ENCODE results near the gene WDR54.

The WDR54 gene, protein sequence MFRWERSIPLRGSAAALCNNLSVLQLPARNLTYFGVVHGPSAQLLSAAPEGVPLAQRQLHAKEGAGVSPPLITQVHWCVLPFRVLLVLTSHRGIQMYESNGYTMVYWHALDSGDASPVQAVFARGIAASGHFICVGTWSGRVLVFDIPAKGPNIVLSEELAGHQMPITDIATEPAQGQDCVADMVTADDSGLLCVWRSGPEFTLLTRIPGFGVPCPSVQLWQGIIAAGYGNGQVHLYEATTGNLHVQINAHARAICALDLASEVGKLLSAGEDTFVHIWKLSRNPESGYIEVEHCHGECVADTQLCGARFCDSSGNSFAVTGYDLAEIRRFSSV

GRCh38 chr2:74421221-74421870 lies at the start of gene WDR54, which contains the start of gene C2orf81:
Gene WDR54 (plus strand): TSS chr2:74421730. CDS start chr2:74422154, 424 bp downstream.
Gene C2orf81 (minus strand): TSS chr2:74421619. CDS start chr2:74421560, 59 bp downstream.
- peak; percentile 68 for DNase-seq (ENCODE audit: low read depth)

- no peak for DNase-seq (ENCODE audit: low read depth)
These were observed 48.9 kb upstream of the WDR54 start for GRCh38 chr2:74372674-74373073.

DNA sequence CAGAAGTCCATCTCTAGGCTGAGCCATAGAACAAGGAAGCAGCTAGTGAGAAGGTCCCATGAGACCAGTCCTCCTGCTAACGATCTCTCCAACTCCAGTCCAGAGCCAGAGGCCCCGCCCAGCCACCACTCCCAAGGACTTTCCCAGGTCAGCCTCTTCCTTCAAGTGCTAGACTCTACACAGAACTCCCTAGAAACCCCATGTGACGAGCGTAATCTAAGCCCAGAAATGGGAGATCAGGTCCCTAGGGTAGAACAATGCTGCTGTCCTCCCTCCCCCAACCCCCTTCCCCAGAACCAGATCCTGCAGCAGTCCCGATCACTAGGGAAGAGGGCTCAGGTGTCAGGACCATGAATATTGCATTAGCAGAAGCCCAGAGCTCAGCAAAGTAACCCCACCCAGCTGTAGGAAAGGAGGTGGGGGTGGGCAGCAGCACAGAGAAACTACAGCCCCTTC lies 48.3 kb upstream of the WDR54 start:
- DNase-seq (ENCODE audit: low read depth) = no peak

DNA sequence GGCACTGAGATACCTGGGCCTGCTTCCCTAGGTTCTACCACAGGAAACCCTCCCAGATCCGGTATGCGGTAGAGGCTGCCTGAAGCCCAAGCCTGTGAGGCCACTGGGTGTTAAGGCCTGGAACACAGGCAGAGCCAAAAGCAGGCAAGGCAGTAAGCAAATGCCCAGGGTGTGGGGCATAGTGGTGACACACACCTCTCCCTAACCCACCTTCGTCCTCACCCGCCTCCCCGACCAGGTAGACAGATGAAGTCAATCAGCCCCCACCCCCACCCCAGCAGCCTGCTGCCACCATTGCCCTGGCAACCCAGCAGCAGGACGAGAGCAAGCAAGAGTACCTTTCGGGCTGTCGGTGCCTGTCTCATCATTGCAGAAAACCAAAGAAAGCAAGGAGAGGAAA lies 47.5 kb upstream of the WDR54 start:
- no peak for DNase-seq (ENCODE audit: low read depth)

GRCh38 chr2:74374509-74375205 lies 46.9 kb upstream of the WDR54 start:
- DNase-seq (ENCODE audit: low read depth) = no peak

DNA sequence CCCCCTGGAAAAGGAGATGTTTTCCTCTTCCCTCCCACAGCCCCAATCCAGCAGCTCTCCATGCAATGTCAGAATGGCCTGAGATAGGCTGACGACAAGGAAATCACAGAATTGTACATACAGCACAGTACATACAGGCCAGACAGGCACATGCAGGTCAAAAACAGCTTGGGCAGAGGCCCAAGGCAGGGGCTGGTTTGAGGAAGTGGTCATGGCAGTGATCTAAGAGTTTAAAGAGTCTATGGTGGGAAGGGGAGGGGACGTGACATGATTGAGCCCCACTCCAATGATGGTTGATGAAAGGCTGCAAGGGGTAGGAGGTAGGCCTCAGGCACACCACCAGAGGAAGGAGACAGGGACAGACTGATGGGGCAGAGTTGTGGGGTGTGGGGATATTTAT lies 45.7 kb upstream of the WDR54 start:
- no peak for DNase-seq (ENCODE audit: low read depth)

DNA sequence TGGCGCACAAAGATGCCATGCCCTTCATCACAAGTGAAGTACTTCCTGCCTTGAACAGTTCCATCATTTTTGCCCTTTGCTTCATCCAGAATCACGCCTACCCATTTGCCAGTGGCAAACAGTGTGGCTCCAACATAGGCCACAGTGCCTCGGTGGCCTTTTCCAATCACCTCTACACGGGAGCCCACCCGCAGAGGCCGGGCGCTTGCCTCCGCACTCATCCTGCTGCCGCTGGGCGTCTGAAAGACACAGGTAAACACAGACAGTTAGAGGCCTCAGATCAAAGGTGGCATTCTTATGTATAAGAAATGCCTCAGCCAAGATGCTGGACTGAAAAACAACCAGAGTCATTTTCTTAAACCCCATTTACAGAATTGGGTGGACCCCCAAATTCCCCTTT lies 43.5 kb upstream of the WDR54 start:
- DNase-seq (ENCODE audit: low read depth) = no peak

- DNase-seq (ENCODE audit: low read depth) = no peak
These were observed 41.4 kb upstream of the WDR54 start, which contains the start of gene DCTN1 for GRCh38 chr2:74379851-74380789. Gene DCTN1 (minus strand): TSS chr2:74380311. CDS start chr2:74380037, 274 bp downstream.

DNA sequence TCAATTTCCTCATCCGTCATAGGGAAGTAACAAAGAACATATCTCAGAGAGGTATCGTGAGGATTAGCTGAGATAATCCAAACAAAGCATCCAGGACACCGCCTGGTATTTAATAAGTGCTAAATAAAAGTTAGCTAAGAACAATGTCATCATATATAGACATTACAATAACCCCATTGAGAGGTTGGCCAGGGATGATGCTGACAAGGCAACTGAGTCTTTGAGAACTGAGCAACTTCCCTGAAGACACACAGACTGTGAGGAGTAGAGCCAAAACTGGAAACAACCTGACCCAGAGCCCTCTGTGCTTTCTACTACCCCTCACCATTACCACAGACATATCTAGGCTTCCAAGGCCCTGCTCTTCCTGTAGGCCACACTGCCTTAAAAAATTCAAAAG lies 39.8 kb upstream of the WDR54 start:
- no peak for DNase-seq (ENCODE audit: low read depth)

DNA sequence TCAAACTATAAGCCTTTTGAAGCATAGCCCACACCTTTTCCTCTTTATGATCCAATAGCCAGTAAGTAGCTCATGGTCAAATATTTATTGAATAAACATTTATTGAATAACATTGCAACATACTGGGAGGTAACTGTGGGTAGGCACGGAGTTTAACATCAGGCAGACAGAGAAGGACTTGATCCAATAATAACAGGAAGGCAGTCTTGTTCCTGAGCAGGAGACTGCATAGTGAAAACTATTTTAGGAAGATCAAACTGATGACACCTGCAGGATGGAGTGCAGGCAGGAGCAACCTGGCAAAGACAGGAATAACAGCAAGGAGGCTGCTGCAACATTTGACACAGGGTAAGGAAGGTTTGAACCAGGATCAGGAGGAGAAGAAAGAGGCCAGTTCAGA lies 38.3 kb upstream of the WDR54 start:
- no peak for DNase-seq (ENCODE audit: low read depth)

GRCh38 chr2:74384051-74384450 lies 37.5 kb upstream of the WDR54 start:
- no peak for DNase-seq (ENCODE audit: low read depth)

DNA sequence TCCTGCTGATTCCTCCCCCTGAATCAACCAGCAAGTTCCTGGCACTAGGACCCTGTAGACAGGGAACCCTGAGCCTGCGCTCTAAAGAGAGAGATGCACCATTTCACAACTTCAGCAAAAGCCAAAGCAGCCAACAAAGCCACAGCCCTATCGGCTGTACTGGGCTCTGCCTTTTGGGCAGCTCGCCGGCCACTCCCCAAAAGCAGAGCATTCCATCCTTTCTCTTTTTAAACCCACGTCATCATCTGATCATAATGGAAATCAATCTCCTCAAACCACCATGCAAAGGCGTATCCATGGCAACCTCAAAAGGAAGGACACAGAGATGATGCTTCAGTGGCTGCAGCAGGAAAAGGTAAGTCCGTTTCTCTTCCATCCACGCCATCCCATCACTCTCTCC lies 36.1 kb upstream of the WDR54 start:
- DNase-seq (ENCODE audit: low read depth) = no peak

DNA sequence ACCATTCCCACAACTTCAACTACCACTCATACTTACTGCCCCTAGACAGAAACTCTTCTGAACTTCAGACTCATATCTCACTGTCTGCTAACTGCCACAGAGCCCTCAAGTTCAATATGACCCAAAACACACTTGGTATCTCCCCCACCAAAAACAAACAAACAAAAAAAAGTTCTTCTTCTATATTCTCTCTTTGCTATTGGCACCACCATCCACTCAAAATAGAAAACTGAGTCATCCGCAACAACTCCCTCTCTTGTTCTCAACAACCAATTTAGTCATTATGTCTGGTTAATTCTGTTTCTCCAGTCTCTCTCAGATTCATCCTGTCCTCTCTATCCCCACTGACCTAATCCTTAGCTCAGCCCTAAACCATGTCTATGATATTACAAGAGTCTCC lies 34.2 kb upstream of the WDR54 start:
- no peak for DNase-seq (ENCODE audit: low read depth)

DNA sequence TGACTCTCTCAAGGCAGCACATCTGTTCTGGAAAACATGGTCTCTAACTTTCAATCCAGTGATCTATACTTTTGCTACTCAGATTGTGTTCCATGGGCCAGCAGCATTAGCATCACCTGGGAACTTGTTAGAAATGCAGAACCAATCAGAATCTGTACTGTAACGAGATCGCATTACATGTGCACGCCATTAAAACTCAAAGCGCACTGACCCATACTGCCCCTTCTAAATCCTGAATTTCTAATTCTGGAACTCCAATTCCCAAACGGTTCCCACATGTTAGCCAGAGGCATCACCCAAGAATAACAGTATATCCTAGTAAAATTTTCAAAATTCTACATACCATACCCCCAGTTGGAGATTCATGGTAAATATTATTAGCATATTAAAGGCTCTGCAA lies 30.9 kb upstream of the WDR54 start:
- DNase-seq (ENCODE audit: low read depth) = no peak

- DNase-seq (ENCODE audit: low read depth) = no peak
These were observed 30.3 kb upstream of the WDR54 start for GRCh38 chr2:74391209-74391579.

GRCh38 chr2:74391580-74392448 lies 29.7 kb upstream of the WDR54 start:
- DNase-seq (ENCODE audit: low read depth) = peak; percentile 84

DNA sequence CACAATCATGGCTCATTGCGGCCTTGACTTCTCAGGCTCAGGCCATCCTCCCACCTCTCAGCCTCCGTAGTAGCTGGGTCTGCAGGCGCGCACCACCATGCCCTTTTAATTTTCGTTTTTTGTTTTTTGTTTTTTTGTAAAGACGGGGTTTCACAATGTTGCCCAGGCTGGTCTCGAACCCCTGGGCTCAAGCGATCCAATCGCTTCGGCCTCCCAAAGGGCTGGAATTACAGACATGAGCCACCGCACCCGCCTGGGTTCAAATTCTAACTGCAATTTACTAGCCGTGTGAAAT lies 29.1 kb upstream of the WDR54 start:
- DNase-seq (ENCODE audit: low read depth) = no peak

- DNase-seq (ENCODE audit: low read depth) = no peak
These were observed 28.0 kb upstream of the WDR54 start for GRCh38 chr2:74393525-74393924.

GRCh38 chr2:74396149-74396548 lies 25.4 kb upstream of the WDR54 start:
- DNase-seq (ENCODE audit: low read depth) = no peak

DNA sequence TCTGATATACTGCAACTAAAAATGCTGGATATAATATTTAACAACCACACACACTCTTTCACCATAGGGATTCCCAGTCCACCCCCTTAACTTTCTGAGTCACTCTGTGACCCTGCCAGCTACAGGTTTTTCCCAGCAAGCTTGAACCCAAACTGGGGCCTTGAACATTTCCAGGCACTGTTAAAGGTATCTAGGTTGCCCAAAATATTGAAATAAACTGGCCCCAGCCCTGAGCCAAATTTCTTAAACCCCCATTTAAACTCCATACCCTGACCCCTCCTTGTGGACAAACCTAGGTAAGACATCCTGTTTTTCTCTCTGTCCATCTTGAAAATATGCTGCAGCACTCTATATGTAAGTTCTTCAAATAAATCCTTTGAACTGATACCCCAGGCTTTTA lies 21.7 kb upstream of the WDR54 start:
- DNase-seq (ENCODE audit: low read depth) = no peak

DNA sequence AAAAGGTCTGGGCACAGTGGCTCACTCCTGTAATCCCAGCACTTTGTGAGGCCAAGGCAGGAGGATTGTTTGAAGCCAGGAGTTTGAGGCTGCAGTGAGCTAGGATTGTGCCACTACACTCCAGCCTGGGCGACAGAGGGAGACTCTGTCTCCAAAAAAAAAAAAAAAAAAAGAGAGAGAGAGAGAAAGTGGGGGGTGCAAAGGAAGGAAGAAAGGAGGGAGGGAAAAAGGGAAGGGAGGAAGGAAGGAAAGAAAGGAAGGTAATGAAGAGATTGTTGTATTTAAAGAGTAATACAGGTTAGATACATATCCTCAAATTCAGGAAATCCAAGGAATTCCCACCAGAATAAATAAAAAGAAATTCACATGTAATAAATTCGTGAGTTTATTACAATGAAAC lies 19.6 kb upstream of the WDR54 start:
- DNase-seq (ENCODE audit: low read depth) = no peak
